Ishikawa (cell line): ENCODE data around the gene DNAJC9.

Experiments
- CEBPB ChIP-seq: IDR thresholded peaks from 2 replicates; pipeline ENCODE4 v1.6.1; 2012
- EGR1 ChIP-seq: IDR thresholded peaks from 2 replicates; pipeline ENCODE4 v1.6.1; 2012
- EP300 ChIP-seq: IDR thresholded peaks from 2 replicates; pipeline ENCODE4 v1.6.1; 2012; ENCODE audit warnings: borderline replicate concordance
- FOXM1 ChIP-seq: IDR thresholded peaks from 2 replicates; pipeline ENCODE4 v1.6.1; 2012; ENCODE audit warnings: low read depth, borderline replicate concordance
- NFIC ChIP-seq: IDR thresholded peaks from 2 replicates; pipeline ENCODE4 v1.6.1; 2012
- RAD21 ChIP-seq: IDR thresholded peaks from 2 replicates; pipeline ENCODE4 v1.6.1; 2012; ENCODE audit warnings: low read depth
- REST ChIP-seq: IDR thresholded peaks from 2 replicates; pipeline ENCODE4 v1.6.1; 2012; ENCODE audit warnings: low read depth, mild to moderate bottlenecking
- TAF1 ChIP-seq: IDR thresholded peaks from 2 replicates; pipeline ENCODE4 v1.6.1; 2012; ENCODE audit warnings: low read depth, mild to moderate bottlenecking
- TCF12 ChIP-seq: IDR thresholded peaks from 2 replicates; pipeline ENCODE4 v1.6.1; 2012; ENCODE audit warnings: low read depth
- TEAD4 ChIP-seq: IDR thresholded peaks from 2 replicates; pipeline ENCODE4 v1.6.1; 2012
- USF1 ChIP-seq: IDR thresholded peaks from 2 replicates; pipeline ENCODE4 v1.6.1; 2012
- YY1 ChIP-seq: IDR thresholded peaks from 2 replicates; pipeline ENCODE4 v1.6.1; 2012; ENCODE audit warnings: low read depth
- ZBTB7A ChIP-seq: IDR thresholded peaks from 2 replicates; pipeline ENCODE4 v1.6.1; 2012; ENCODE audit warnings: low read depth
- TF ChIP-seq, protein P1 (sequence below): IDR thresholded peaks from 2 replicates; pipeline ENCODE4 v1.6.1; 2012

GRCh38 chr10:73252445-73253224, 5.6 kb upstream of the DNAJC9 start, which contains the start of gene MRPS16:
- TF ChIP-seq EGR1 = 0 out of 2 replicates have a peak, but pooled peaks have one; percentile 19
- peak; percentile 81; the same call in 1 of the 2 replicates for TF ChIP-seq YY1
- peak; percentile 51; the same call in 1 of the 2 replicates for TF ChIP-seq EP300
- TF ChIP-seq TAF1 = peak; percentile 98
- TF ChIP-seq CEBPB = no peak
- peak; percentile 6; the same call in 1 of the 2 replicates for TF ChIP-seq RAD21
- TF ChIP-seq, protein P1, sequence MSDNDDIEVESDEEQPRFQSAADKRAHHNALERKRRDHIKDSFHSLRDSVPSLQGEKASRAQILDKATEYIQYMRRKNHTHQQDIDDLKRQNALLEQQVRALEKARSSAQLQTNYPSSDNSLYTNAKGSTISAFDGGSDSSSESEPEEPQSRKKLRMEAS = peak; percentile 97
- TF ChIP-seq TEAD4 = peak; percentile 49
- TF ChIP-seq NFIC = peak; percentile 60
- TF ChIP-seq USF1 = peak; percentile 60
- peak; percentile 66; the same call in 1 of the 2 replicates for TF ChIP-seq FOXM1
- TF ChIP-seq REST = peak; percentile 40; the same call in 1 of the 2 replicates
- peak; percentile 89 for TF ChIP-seq TCF12
- TF ChIP-seq ZBTB7A = no peak
